GM20000 (cell line): ENCODE data around the gene PAEP.

Experiments
- DNase-seq: peaks from one replicate; pipeline ENCODE4 v3.0.0; 2012; ENCODE audit warnings: low spot score
- TF ChIP-seq, protein P1 (sequence below): IDR thresholded peaks from 2 replicates; pipeline ENCODE4 v1.5.1; 2012; ENCODE audit warnings: mild to moderate bottlenecking, control low read depth; ENCODE audit errors: extremely low read depth, missing control alignments

PAEP gene

GRCh38 chr9:135554718-135555117, 6.8 kb upstream of the PAEP start:
- TF ChIP-seq, protein P1, sequence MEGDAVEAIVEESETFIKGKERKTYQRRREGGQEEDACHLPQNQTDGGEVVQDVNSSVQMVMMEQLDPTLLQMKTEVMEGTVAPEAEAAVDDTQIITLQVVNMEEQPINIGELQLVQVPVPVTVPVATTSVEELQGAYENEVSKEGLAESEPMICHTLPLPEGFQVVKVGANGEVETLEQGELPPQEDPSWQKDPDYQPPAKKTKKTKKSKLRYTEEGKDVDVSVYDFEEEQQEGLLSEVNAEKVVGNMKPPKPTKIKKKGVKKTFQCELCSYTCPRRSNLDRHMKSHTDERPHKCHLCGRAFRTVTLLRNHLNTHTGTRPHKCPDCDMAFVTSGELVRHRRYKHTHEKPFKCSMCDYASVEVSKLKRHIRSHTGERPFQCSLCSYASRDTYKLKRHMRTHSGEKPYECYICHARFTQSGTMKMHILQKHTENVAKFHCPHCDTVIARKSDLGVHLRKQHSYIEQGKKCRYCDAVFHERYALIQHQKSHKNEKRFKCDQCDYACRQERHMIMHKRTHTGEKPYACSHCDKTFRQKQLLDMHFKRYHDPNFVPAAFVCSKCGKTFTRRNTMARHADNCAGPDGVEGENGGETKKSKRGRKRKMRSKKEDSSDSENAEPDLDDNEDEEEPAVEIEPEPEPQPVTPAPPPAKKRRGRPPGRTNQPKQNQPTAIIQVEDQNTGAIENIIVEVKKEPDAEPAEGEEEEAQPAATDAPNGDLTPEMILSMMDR, result no peak
- no peak for DNase-seq

GRCh38 chr9:135555203-135555602, 6.4 kb upstream of the PAEP start:
- TF ChIP-seq, protein P1, result no peak
- no peak for DNase-seq

- DNase-seq, result no peak
- TF ChIP-seq, protein P1, result no peak
These were observed 5.6 kb upstream of the PAEP start for GRCh38 chr9:135555910-135556309.

DNA sequence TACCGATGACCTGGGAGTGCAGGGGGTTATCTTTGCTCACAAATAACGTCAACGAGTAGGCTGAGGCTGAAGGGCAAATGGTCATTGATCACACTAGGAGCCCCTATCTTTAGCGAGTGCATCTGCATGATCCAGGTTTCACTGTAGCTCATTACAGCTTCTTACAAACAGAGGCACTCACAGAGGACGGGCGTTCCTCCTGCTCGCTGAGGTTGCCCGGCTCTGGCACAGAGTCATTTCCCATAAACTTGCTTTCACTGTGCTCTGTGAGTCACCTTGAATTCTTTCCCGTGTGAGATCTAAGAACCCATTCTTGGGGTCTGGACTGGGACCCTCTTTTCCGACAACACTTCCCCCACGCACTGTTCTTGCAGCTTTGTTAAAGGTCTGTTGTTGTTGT, 1.9 kb upstream of the PAEP start:
- TF ChIP-seq, protein P1, result no peak
- no peak for DNase-seq

DNA sequence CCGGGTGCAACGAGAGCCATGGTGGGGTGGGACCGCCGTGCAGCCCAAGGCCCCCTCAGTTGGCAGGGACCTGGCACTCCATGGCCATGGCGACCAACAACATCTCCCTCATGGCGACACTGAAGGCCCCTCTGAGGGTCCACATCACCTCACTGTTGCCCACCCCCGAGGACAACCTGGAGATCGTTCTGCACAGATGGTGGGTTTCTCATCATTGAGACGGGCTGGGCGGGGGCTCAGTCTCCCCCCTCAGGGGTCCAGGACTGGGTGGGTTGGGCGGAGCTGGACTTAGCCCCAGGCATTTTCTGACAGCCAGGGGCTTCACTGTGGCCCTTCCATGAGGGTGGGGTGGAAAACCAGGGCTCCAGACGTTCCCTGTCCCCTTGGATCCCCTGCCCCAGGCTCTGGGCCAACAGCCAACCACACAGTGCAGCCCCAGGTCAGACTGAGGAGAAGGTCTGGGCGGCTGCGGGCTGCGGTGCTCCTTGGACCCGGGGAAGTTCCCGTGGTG, 734 bp downstream of the PAEP start:
- TF ChIP-seq, protein P1, result no peak
- no peak for DNase-seq

- TF ChIP-seq, protein P1, result no peak
- no peak for DNase-seq
These were observed 1.5 kb downstream of the PAEP start for GRCh38 chr9:135563039-135563476.

GRCh38 chr9:135563858-135564257, 2.3 kb downstream of the PAEP start:
- DNase-seq, result no peak
- TF ChIP-seq, protein P1, result no peak
